ENCODE data around the gene NFE2L1.
"Not testable (repeated sequence)": the region's sequence is repeated elsewhere in the genome, so short reads cannot be mapped to it uniquely, and the experiment has no call there.

The NFE2L1 gene

DNA sequence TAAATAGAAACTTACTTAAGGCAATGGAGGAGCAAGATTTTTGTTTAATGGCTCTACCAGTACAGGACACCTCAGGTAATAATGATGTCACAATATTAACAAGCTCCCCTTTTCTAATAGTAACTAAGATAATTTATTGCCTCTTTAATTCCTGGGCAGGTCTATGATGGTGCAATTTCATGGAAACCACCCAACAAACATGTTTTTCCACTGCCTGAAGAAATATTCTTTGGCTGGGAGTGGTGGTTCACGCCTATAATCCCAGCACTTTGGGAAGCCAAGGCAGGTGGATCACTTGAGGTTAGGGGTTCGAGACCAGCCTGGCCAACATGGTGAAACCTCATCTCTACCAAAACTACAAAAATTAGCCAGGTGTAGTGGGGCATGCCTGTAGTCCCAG lies 19.6 kb downstream of the NFE2L1 start:
- not testable (repeated sequence) for DNase-seq (ENCODE audit: low read depth in 2 of 2)

DNA sequence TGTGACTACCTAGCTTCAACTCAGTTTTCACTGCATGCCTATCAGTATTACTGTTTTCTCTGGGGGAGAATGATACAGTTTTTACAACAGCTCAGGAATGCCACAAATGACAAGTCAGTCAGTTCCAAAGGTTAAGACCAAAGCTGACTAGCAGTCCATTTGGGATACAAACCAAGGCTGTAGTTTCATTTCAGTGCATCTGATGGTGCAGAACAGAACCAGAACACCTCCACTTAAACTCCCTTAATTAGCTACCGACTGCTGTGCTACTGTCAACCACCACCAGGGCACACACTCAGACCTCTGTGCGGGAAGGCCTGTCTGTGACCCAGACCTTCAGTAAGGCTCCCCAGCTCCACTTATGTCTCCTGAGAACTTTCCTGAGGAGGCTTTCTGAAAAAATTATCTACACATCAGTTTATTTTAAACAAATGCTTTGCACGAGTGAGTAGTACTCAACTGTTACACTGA lies 20.4 kb downstream of the NFE2L1 start:
- DNase-seq (ENCODE audit: low read depth in 2 of 2), result no peak

DNA sequence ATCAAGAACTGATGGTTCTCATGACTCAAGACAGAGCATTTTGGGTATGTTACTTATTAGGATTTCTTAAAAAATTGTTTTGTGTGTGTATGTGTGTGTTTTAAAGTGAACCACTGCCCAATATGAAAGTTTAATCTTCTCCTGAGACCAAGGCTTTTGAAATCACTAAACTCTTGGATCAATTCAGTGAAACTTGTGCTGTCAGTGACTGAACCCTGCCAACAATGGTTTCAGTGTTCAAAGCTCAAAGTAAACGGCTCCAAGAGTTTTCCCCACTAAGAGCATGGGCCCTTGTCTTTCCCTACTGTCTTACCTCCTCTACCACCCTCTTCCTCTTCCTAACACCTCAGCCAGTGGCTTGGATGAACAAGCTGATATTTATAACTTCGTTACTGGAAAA lies 22.0 kb downstream of the NFE2L1 start:
- DNase-seq (ENCODE audit: low read depth in 2 of 2), result no peak

DNA sequence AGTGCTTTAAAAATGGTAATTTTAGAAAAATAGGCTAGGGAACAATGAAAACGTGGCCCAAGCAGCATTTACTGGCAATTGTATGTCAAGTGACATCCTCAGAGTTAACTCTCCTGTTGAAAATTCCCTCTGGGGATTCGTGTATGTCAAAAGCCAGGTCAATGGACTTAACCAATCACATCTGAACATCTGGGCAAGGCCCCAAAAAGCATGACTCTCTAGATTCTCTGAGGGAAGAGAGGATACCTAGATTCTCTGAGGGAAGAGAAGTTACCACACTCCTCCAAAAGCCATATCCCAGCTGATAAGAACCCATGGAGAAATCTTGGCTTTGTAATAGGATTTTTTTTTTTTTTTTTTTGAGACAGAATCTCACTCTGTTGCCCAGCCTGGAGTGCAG lies 23.5 kb downstream of the NFE2L1 start:
- no peak for DNase-seq (ENCODE audit: low read depth in 2 of 2)

DNA sequence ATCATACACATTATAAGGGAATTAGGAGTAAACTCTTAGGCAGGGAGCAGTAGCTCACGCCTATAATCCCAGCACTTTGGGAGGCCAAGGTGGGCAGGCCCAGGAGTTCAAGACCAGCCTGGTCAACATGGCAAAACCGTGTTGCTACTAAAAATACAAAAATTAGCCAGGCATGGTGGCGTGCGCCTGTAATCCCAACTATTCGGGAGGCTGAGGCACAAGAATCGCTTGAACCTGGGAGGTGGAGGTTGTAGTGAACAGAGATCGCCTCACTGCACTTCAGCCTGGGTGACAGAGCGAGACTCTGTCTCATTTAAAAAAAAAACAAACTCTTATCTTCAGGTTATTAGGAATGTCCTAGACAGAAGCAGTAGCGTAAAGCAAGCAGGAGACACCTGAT lies 24.7 kb downstream of the NFE2L1 start:
- not testable (repeated sequence) for DNase-seq (ENCODE audit: low read depth in 2 of 2)

DNA sequence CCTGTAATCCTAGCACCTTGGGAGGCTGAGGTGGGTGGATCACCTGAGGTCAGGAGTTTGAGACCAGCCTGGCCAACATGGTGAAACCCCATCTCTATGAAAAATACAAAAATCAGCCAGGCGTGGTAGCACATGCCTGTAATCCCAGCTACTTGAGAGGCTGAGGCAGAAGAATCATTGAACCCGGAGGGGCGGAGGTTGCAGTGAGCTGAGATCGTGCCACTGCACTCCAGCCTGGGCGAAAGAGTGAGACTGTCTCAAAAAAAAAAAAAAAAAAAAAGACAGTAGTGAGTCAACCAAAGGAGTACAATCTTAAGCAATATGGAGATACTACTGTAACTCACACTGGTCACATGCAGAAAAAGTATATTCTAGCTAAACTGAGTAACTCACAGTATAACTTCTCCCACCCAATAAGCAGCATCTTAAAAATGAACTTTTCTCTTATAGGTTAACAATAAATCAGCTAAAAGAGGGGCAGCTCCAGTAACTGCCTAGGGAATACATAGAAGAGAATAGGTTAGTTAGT lies 25.5 kb downstream of the NFE2L1 start:
- not testable (repeated sequence) for DNase-seq (ENCODE audit: low read depth in 2 of 2)

DNA sequence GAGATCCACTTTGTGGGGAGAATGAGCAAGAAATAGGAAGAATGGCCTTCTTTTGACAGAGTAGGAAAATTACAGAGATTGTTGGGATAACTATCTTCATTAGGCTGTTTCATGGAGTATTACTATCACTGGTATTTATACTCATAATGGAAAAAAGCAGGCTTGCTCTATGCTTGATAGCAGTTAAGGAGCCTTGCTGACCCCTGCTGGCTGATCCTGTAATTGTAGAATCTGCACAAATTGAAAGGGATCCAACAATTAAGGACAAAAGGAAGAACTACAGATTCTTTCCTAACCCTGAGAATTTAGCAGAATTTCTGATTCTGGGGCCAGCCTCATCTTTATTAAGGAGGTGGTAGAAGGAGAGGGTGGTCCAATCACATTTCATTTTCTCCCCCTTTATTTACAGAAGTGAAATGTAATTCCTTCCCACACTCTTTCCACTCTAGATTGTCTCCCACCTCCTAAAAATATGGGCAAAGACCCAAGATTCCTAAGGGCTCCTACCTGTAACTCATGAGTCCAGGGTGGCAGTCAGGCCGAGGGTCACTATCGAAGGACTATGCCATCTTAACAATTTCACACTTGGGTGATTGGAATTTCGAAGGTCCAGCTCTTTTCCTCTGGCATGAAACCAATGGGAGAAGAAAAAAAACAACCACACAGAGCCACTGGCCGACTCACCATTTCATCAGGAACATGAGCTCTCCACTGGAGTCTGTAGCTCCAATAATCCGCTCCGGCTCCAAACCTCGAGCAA lies 26.3 kb downstream of the NFE2L1 start:
- DNase-seq (ENCODE audit: low read depth in 2 of 2), result peak; percentile 63 to 68

DNA sequence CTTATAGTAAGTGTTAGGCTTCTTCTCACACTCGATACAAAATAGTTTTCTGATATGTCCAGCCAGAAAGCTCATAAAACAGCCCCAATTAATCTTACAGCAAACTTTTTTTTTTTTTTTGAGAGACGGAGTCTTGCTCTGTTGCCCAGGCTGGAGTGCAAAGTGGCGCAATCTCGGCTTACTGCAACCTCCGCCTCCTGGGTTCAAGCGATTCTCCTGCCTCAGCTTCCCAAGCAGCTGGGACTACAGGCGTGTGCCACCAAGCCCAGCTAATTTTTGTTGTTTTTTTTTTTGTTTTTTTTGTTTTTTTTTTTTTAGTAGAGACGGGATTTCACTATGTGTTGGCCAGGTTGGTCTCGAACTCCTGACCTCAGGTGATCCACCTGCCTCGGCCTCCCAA lies 29.0 kb downstream of the NFE2L1 start:
- DNase-seq (ENCODE audit: low read depth in 2 of 2), result not testable (repeated sequence)

DNA sequence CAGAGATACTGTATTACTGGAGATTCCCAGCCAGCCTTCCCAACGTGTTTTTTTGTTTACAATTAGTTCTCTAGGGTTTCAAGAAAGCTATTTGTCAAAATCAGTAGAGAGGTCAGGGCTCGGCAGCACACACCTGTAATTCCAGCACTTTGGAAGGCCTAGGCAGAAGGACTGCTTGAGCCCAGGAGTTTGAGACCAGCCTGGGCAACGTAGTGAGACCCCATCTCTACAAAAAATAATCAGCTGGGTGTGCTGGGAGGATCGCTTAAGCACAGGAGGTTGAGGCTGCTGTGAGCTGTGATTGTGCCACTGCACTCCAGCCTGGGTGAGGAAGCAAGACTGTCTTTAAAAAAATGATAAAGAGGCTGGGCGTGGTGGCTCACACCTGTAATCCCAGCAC lies 33.7 kb downstream of the NFE2L1 start:
- DNase-seq (ENCODE audit: low read depth in 2 of 2), result no peak

DNA sequence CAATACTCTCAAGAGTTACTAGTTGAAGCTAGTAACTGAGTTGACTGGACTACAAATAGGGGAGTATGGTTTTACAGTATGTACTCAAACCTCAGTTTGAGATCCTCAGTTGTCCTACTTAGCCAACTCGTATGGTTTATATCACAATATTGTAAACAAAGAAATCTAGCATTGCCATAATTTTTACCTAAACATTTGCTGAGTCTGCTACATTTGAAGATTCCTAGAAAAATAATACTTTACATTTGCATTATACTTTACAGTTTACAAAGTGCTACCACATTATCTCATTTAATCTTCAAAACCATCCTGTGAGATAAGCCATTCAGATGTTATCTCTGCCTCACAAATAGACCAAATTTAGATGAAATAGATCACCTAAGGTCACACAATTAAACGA lies 36.8 kb downstream of the NFE2L1 start:
- DNase-seq (ENCODE audit: low read depth in 2 of 2), result no peak

DNA sequence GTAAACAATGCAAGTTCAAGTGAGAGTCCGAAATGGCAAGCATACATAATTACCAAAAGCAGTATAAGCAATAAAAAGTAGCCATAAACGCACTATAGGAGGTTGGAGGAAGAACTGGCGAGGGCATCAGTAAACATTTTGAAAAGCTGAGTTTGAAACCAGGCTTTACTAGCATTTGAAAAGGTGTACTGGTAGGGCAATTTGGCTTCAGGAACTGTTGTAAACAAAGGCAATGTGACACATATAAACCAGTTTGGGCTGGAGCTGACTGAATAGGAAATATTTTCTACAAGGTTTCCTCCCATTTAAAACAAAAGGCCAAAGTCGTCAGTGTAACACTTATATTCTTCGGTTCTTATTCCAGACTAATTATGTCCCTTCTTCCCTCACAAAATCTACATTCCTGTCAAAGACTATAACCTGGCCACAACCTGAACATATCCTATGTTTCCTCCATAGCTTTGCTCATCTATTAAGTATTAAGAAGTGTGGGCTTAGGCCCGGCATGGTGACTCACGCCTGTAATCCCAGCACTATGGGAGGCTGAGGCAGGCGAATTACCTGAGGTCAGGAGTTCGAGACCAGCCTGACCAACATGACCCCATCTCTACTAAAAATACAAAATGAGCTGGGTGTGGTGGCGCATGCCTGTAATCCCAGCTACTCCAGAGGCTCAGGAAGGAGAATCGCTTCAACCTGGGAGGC lies 45.3 kb downstream of the NFE2L1 start:
- DNase-seq (ENCODE audit: low read depth in 2 of 2), result no peak

DNA sequence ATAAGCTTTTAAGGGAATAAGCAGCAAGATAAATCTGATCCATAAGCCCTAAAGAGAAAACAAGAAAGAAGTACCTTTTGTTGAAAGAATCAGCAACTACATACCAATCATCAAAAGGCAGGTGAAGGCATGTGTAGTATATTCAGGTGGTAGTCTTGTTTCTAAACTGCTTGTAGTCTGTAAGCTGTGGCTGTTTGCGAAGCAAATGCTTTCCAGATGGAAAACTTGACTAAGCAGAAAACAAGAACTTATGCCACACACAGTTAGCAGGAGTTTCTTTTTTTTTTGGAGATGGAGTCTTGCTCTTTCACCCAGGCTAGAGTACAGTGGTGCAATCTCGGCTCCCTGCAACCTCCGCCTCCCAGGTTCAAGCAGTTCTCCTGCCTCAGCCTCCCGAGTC lies 47.5 kb downstream of the NFE2L1 start:
- no peak for DNase-seq (ENCODE audit: low read depth in 2 of 2)

DNA sequence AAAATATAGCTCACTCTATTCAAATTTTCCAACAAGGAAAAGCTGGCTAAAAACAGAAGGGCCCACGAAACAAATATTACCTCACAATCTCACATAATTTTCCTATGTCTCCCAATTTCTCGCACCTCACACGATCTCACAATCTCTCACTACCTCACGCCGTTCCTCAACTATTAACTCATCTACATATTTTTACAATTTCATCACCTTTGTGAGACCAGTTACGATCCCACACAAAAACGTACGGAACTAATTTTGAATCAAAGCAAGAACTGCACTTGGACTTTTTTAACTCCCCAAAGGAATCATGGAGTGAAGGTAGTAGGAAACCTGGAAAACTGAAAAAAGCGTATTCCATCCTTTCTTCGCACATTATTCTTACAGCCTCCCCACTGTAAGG lies 52.0 kb downstream of the NFE2L1 start:
- no peak for DNase-seq (ENCODE audit: low read depth in 2 of 2)

DNA sequence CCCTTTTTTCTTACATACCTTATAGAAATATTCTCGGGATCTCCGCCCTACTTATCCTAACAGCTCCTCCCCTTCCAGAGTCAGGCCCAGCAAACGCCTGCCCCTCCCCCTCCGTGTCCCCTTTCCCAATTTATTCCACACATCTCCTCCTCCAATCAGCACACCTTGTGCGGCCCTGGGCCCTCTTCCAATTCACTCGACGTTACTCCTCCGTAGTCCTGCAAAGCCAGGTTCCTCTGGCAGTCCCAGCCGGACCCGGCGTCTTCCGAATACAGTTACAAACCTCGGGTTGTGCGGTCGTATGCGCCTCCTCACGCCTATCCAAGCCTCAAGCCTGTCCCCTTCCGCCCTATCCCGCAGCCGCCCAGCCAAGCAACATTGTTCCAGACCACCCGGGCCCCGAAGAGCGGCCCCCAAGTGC lies 52.4 kb downstream of the NFE2L1 start:
- DNase-seq (ENCODE audit: low read depth in 2 of 2), result no peak

DNA sequence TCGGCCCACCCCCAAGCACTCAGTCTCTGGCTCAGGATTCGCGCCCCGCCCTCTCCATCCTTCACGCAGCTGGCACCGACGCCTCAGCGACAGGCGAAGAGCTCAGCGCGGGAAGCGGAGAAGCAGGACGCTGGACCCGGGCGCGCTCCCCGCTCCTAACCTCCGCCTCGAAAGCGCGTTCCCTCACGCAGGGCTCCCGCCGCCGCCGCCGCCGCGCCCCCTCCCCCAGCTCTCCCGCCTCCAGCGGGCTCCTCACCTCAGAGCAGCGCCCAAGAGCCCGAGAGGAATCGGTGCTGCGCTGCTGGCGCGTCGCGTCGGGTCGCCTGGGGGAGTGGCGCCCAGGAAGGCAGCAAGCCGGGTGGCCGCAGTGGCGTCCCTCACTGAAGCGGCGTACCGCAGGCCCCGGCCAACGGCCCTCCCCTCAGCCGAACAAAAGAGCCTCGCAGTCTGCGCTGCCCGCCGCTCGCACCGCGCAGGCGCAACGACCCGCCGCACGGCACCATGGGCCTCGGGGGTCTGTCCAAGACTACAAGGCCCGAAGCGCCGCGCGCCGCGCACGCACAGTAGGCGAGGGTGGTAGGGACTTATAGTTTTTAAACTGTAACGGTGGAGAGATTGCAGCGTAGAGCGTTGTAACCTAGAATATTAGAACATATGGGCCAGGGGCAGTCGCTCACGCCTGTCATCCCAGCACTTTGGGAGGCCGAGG lies 53.0 kb downstream of the NFE2L1 start, which contains the start of gene CBX1:
CBX1 (minus strand) TSS at position 467 of the 709 bp plus-strand sequence. CDS start 24,474 bp downstream, outside the sequence.
- DNase-seq (ENCODE audit: low read depth in 2 of 2), result peak; percentile 90 to 94

DNA sequence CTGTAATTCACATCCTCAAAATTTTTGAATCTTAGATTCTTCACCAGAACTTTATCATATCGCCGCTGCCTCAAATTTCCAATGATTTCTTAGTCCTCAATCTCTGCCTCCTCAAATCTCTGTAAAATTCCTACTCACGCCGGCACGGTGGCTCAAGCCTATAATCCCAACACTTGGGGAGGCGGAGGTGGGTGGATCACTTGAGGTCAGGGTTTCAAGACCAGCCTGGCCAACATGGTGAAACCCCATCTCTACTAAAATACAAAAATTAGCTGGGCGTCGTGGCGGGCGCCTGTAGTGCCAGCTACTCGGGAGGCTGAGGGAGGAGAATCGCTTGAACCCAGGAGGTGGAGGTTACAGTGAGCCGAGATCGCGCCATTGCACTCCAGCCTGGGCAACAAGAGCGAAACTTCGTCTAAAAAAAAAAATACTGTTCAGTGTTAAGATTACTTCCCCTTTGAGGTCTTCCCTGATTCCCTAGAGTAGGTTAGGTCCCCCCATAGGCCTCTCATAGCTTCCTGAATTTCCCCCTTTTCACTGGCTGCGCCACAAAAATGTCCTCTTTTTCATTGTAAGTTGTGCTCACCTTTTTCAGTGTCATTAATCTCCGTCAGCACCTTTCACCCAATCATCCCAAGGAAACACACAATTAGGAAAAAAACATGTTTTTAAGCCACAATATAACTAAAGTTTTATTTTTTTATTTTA lies 54.0 kb downstream of the NFE2L1 start:
- no peak for DNase-seq (ENCODE audit: low read depth in 2 of 2)

DNA sequence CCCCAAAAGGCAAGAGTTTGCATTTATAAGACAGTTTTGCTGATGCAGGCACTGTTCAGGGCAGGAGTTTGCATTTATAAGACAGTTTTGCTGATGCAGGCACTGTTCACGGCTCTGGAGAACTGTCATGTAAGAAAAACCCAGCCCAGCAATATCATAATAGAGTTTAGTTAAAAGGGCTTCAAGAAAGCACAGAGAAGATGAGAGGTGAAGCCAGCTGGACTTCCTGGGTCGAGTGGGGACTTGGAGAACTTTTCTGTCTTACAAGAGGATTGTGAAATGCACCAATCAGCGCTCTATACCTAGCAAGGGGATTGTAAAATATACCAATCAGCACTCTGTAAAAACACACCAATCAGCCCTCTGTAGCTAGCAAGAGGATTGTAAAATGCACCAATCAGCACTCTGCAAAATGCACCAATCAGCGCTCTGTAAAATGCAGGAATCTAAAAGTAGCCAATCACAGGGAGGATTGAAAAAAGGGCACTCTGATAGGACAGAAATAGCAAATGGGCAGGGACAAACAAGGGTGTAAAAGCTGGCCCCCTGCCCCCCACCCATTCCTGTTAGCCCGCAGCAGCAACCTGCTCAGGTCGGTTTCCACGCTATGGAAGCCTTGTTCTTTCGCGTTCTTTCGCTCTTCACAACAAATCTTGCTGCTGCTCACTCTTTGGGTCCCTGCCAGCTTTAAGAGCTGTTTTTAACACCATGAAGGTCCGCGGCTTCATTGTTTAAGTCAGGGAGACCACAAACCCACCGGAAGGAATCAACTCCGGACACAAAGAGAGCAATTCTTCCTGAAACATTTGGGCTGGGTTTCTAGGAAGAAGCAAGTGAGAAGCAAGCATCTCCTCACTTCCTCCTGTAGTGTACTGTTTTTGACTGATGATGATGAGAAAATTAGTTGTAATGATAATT lies 54.9 kb downstream of the NFE2L1 start:
- DNase-seq (ENCODE audit: low read depth in 2 of 2), result no peak

DNA sequence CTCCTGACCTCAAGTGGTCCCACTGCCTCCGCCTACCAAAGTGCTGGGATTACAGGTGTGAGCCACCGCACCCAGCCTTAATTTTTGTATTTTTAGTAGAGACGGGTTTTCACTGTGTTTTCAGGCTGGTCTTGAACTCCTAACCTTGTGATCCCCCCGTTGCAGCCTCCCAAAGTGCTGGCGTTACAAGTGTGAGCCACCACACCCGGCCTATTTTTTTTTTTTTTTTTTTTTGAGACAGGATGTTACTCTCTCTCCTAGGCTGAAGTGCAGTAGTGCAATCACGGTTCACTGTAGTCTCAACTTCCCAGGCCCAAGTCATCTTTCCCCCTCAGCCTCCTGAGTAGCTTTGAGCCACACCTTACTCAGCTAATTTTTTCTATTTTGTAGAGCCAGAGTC lies 56.3 kb downstream of the NFE2L1 start:
- DNase-seq (ENCODE audit: low read depth in 2 of 2), result no peak

DNA sequence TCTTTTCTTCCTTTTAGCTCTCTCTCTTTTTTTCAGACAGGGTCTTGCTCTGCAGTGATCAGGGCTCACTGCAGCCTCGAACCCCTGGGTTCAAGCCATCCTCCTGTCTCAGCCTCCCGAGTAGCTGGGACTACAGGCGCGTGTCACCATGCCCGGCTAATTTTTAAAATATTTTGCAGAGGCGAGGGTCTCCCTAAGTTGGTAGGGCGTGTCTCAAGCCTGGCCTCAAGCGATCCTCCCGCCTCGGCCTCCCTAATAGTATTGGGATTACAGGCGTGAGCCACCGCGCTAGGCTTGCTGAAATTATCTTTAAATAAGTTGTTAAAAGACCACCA lies 58.6 kb downstream of the NFE2L1 start:
- DNase-seq (ENCODE audit: low read depth in 2 of 2), result no peak

Data from stimulated activated CD4-positive, alpha-beta T cell treated with anti-CD3 and anti-CD28 coated beads, Interleukin-4, amount 100 ng/mL, for 48 hours (primary cell).